Neural cell (in vitro differentiated cells): Measurements from ENCODE around the gene CRACDL.

Experiments
- CTCF ChIP-seq: fragments of 450-650 bp; IDR thresholded peaks from 2 replicates; pipeline ENCODE4 v1.5.1; 2014; ENCODE audit warnings: antibody characterized with exemption, mild to moderate bottlenecking, moderate library complexity; ENCODE audit not compliant: poor library complexity, severe bottlenecking
- EP300 ChIP-seq: fragments of 450-650 bp; conservative IDR thresholded peaks from 2 replicates; pipeline ENCODE4 v1.6.1; 2014; ENCODE audit warnings: antibody characterized with exemption, mild to moderate bottlenecking, moderate library complexity; ENCODE audit not compliant: poor library complexity, severe bottlenecking
- EZH2 ChIP-seq: fragments of 200-600, 300-800 bp; shearing (Covaris generic), sonication (generic); IDR thresholded peaks from 2 replicates; pipeline ENCODE4 v1.6.1; 2014; ENCODE audit warnings: antibody characterized with exemption, low read length, borderline replicate concordance, mild to moderate bottlenecking; ENCODE audit not compliant: insufficient read depth, poor library complexity, severe bottlenecking
- MXI1 ChIP-seq: fragments of 450-650 bp; conservative IDR thresholded peaks from 2 replicates; pipeline ENCODE4 v1.6.1; 2014; ENCODE audit warnings: antibody characterized with exemption, mild to moderate bottlenecking; ENCODE audit not compliant: poor library complexity, severe bottlenecking
- POLR2AphosphoS5 ChIP-seq: IDR thresholded peaks from 2 replicates; pipeline ENCODE4 v1.6.1; 2012
- RAD21 ChIP-seq: fragments of 450-650 bp; conservative IDR thresholded peaks from 2 replicates; pipeline ENCODE4 v1.6.1; 2014; ENCODE audit warnings: antibody characterized with exemption, mild to moderate bottlenecking, moderate library complexity
- REST ChIP-seq: IDR thresholded peaks from 2 replicates; pipeline ENCODE4 v1.6.1; 2012; ENCODE audit warnings: borderline replicate concordance
- SMC3 ChIP-seq: fragments of 450-650 bp; conservative IDR thresholded peaks from 2 replicates; pipeline ENCODE4 v1.6.1; 2014; ENCODE audit warnings: antibody characterized with exemption, mild to moderate bottlenecking, moderate library complexity; ENCODE audit not compliant: poor library complexity
- TAF1 ChIP-seq: IDR thresholded peaks from 2 replicates; pipeline ENCODE4 v1.6.1; 2012; ENCODE audit warnings: low read depth

- TF ChIP-seq CTCF (no peak), POLR2AphosphoS5 (no peak), TAF1 (no peak), EZH2 (no peak), EP300 (no peak), RAD21 (no peak), REST (no peak), SMC3 (no peak), MXI1 (no peak)
Measured at GRCh38 chr2:98896944-98897343, 39.1 kb downstream of the CRACDL start.
